K562 (cell line): ENCODE measurements around the gene LILRB3. TPM values are rescaled to one million over a fixed set of nuclear protein-coding genes. Genes with fewer than 3 reads are reported as not detected.

ENCODE experiments used
- BRD4 ChIP-seq: fragments of 200-600 bp; sonication (generic); IDR thresholded peaks from 2 replicates; pipeline ENCODE4 v1.6.1; 2017; ENCODE audit warnings: inconsistent platforms
- CTBP1 ChIP-seq: fragments of 450-650 bp; IDR thresholded peaks from 2 replicates; pipeline ENCODE4 v1.6.1; 2016; ENCODE audit warnings: borderline replicate concordance
- KDM5B ChIP-seq: fragments of 200-600 bp; sonication (generic); IDR thresholded peaks from 2 replicates; pipeline ENCODE4 v1.6.1; 2012; ENCODE audit warnings: low read depth, mild to moderate bottlenecking, moderate library complexity, low read length, control low read depth, inconsistent platforms; ENCODE audit not compliant: insufficient replicate concordance
- KHSRP ChIP-seq: fragments of 450-650 bp; IDR thresholded peaks from 2 replicates; pipeline ENCODE4 v1.6.1; 2017
- MCM3 ChIP-seq: fragments of 450-650 bp; IDR thresholded peaks from 2 replicates; pipeline ENCODE4 v1.6.1; 2016
- MYNN ChIP-seq, 2 experiments: sonication (generic); formaldehyde crosslinking in 1 of 2; IDR thresholded peaks; 2 replicates each; pipeline versions ENCODE4 v1.5.0 to v1.6.1; 2016 to 2020; ENCODE audit warnings: antibody characterized with exemption in 1 of 2, missing genetic modification reagents in 1 of 2
- NFRKB ChIP-seq: fragments of 450-650 bp; IDR thresholded peaks from 2 replicates; pipeline ENCODE4 v1.6.1; 2016; ENCODE audit warnings: low read depth
- POLR2AphosphoS2 ChIP-seq: IDR thresholded peaks from 2 replicates; pipeline ENCODE4 v1.6.1; 2012; ENCODE audit warnings: low read length, improper control_type of control experiment
- POLR2G ChIP-seq: fragments of 200-400 bp; formaldehyde crosslinking; IDR thresholded peaks from 2 replicates; pipeline ENCODE4 v1.6.1; 2017; ENCODE audit warnings: low read depth, mild to moderate bottlenecking, antibody characterized with exemption, low read length, moderate library complexity
- RBFOX2 ChIP-seq: fragments of 200-400 bp; formaldehyde crosslinking; IDR thresholded peaks from 2 replicates; pipeline ENCODE4 v1.6.1; 2017; ENCODE audit warnings: low read depth, mild to moderate bottlenecking, low read length, moderate library complexity
- TRIM28 ChIP-seq: fragments of 450-650 bp; IDR thresholded peaks from 2 replicates; pipeline ENCODE4 v1.6.1; 2017
- YBX1 ChIP-seq: fragments of 450-650 bp; IDR thresholded peaks from 2 replicates; pipeline ENCODE4 v1.7.1; 2016; ENCODE audit warnings: mild to moderate bottlenecking
- polyA plus RNA-seq, 8 experiments: library from polyadenylated mRNA; depleted of rRNA in 4 of 8; stranded (reverse) in 5 of 8; unstranded in 3 of 8; fragments of >200 nt; fragmentation: Nextera tagmentation in 2 of 8; fragmentation: Illumina TruSeq in 1 of 8; extraction: Ambion mirVana in 2 of 8; extraction: Trizol in 1 of 8; gene quantifications; 2 replicates each; pipeline versions ENCODE4 v1.2.1 to v1.2.3, GENCODE V29; 2011 to 2014; ENCODE audit warnings: inconsistent platforms in 1 of 8, missing spikeins in 1 of 8
- total RNA-seq, 7 experiments: library from RNA; depleted of rRNA in 6 of 7; stranded (reverse); fragments of >200 nt in 6 of 7; fragmentation: Illumina TruSeq in 2 of 7; extraction: Trizol in 2 of 7; gene quantifications; 2 replicates each; pipeline versions ENCODE4 v1.2.1 to v1.2.3, GENCODE V29; 2011 to 2021; ENCODE audit warnings: low replicate concordance in 1 of 7
- TF ChIP-seq, protein P1 (sequence below): fragments of 450-650 bp; IDR thresholded peaks from 2 replicates; pipeline ENCODE4 v1.7.1; 2018; ENCODE audit warnings: mild to moderate bottlenecking, low read depth; ENCODE audit not compliant: partially characterized antibody
- TF ChIP-seq, protein P2 (sequence below): sonication (generic); formaldehyde crosslinking; IDR thresholded peaks from 2 replicates; pipeline ENCODE4 v1.8.0; 2022; ENCODE audit warnings: missing genetic modification reagents, mild to moderate bottlenecking, moderate library complexity, borderline replicate concordance

The LILRB3 gene
- total and polyA plus RNA-seq, 9 of the 15 experiments (the other 6 are each of a cell fraction or from before 2014, with no cell fraction given), result 0.01 to 0.09 TPM; not detected in 7

DNA sequence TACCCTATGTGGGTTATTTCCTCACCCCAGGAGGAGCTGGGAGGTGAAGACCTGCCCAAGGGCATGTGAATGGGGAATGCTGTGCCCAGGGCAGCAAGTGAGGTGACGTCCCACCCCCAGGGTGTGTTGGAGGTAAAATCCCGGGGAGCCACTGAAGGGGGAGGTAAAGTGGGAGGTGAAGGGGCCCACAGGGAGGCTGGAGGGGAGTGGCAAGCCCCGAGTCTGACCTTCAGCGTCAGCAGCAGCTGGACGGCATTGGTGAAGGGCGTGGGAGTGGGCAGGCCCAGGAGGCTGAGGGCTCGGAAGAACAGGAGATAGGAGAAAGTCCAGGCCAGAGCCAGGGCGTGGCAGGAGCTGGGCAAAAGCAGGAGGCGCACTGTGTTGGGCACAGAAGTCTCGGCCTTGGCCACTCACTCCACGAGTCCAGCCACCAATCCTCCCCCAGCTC, 35.8 kb downstream of the LILRB3 start (continued):
- TF ChIP-seq POLR2G (0 out of 2 replicates have a peak, but pooled peaks have one; percentile 30), POLR2AphosphoS2 (no peak), MCM3 (no peak), KDM5B (peak; percentile 1), BRD4 (no peak), KHSRP (no peak), RBFOX2 (peak; percentile 33; the same call in 1 of the 2 replicates), TRIM28 (no peak), YBX1 (no peak), CTBP1 (no peak), NFRKB (no peak), MYNN (IDR thresholded peaks at IDR 0.05) (no peak), MYNN (CRISPR knock-in tag; IDR thresholded peaks at IDR 0.05) (no peak)
- TF ChIP-seq, protein P1, sequence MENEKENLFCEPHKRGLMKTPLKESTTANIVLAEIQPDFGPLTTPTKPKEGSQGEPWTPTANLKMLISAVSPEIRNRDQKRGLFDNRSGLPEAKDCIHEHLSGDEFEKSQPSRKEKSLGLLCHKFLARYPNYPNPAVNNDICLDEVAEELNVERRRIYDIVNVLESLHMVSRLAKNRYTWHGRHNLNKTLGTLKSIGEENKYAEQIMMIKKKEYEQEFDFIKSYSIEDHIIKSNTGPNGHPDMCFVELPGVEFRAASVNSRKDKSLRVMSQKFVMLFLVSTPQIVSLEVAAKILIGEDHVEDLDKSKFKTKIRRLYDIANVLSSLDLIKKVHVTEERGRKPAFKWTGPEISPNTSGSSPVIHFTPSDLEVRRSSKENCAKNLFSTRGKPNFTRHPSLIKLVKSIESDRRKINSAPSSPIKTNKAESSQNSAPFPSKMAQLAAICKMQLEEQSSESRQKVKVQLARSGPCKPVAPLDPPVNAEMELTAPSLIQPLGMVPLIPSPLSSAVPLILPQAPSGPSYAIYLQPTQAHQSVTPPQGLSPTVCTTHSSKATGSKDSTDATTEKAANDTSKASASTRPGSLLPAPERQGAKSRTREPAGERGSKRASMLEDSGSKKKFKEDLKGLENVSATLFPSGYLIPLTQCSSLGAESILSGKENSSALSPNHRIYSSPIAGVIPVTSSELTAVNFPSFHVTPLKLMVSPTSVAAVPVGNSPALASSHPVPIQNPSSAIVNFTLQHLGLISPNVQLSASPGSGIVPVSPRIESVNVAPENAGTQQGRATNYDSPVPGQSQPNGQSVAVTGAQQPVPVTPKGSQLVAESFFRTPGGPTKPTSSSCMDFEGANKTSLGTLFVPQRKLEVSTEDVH, result no peak
- TF ChIP-seq, protein P2, sequence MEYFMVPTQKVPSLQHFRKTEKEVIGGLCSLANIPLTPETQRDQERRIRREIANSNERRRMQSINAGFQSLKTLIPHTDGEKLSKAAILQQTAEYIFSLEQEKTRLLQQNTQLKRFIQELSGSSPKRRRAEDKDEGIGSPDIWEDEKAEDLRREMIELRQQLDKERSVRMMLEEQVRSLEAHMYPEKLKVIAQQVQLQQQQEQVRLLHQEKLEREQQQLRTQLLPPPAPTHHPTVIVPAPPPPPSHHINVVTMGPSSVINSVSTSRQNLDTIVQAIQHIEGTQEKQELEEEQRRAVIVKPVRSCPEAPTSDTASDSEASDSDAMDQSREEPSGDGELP (CRISPR knock-in tag), result peak; percentile 53; the same call in 1 of the 2 replicates
- TF ChIP-seq, all 486 proteins: peak for 4
